Neural cell (in vitro differentiated cells): ENCODE measurements around the gene CABLES1.
"Not testable (repeated sequence)": the region's sequence is repeated elsewhere in the genome, so short reads cannot be mapped to it uniquely, and the experiment has no call there.

Experiments
- CTCF ChIP-seq: fragments of 450-650 bp; IDR thresholded peaks from 2 replicates; pipeline ENCODE4 v1.5.1; 2014; ENCODE audit warnings: antibody characterized with exemption, mild to moderate bottlenecking, moderate library complexity; ENCODE audit not compliant: poor library complexity, severe bottlenecking
- EP300 ChIP-seq: fragments of 450-650 bp; conservative IDR thresholded peaks from 2 replicates; pipeline ENCODE4 v1.6.1; 2014; ENCODE audit warnings: antibody characterized with exemption, mild to moderate bottlenecking, moderate library complexity; ENCODE audit not compliant: poor library complexity, severe bottlenecking
- EZH2 ChIP-seq: fragments of 200-600, 300-800 bp; shearing (Covaris generic), sonication (generic); IDR thresholded peaks from 2 replicates; pipeline ENCODE4 v1.6.1; 2014; ENCODE audit warnings: antibody characterized with exemption, low read length, borderline replicate concordance, mild to moderate bottlenecking; ENCODE audit not compliant: insufficient read depth, poor library complexity, severe bottlenecking
- POLR2AphosphoS5 ChIP-seq: IDR thresholded peaks from 2 replicates; pipeline ENCODE4 v1.6.1; 2012
- RAD21 ChIP-seq: fragments of 450-650 bp; conservative IDR thresholded peaks from 2 replicates; pipeline ENCODE4 v1.6.1; 2014; ENCODE audit warnings: antibody characterized with exemption, mild to moderate bottlenecking, moderate library complexity
- REST ChIP-seq: IDR thresholded peaks from 2 replicates; pipeline ENCODE4 v1.6.1; 2012; ENCODE audit warnings: borderline replicate concordance

GRCh38 chr18:23109163-23109562, 26.1 kb upstream of the CABLES1 start:
- not testable (repeated sequence) for TF ChIP-seq CTCF, POLR2AphosphoS5, EZH2, RAD21, EP300, REST
